KMS-11 (cell line): Measurements from ENCODE around the gene TTF2.
A peak's percentile ranks its signal among the peaks of the same experiment; 100 is the strongest.

ENCODE experiments used
- H2AFZ ChIP-seq: fragments of 200-600 bp; sonication (generic); 2 replicates; pipeline ENCODE4 v1.6.1; 2016; ENCODE audit warnings: antibody characterized with exemption, mixed run types, low read depth
- H3K27ac ChIP-seq: fragments of 200-600 bp; sonication (generic); 2 replicates; pipeline ENCODE4 v1.6.1; 2016; ENCODE audit warnings: mild to moderate bottlenecking, mixed run types
- H3K27me3 ChIP-seq: fragments of 200-600 bp; sonication (generic); 2 replicates; pipeline ENCODE4 v1.6.1; 2017; ENCODE audit warnings: mild to moderate bottlenecking, low read depth, mixed run types, moderate library complexity; ENCODE audit not compliant: insufficient read depth
- H3K36me3 ChIP-seq: fragments of 200-600 bp; sonication (generic); 2 replicates; pipeline ENCODE4 v1.6.1; 2017; ENCODE audit warnings: mild to moderate bottlenecking, mixed run types; ENCODE audit not compliant: insufficient read depth
- H3K4me1 ChIP-seq: fragments of 200-600 bp; sonication (generic); 2 replicates; pipeline ENCODE4 v1.6.1; 2016; ENCODE audit warnings: mild to moderate bottlenecking, low read depth, mixed run types; ENCODE audit not compliant: poor library complexity, severe bottlenecking
- H3K4me2 ChIP-seq: fragments of 200-600 bp; sonication (generic); 2 replicates; pipeline ENCODE4 v1.7.0; 2016; ENCODE audit warnings: mild to moderate bottlenecking, mixed run types
- H3K4me3 ChIP-seq: fragments of 200-600 bp; sonication (generic); IDR thresholded peaks from 2 replicates; pipeline ENCODE4 v1.6.1; 2017; ENCODE audit warnings: low read depth, low read length, mixed read lengths; ENCODE audit not compliant: insufficient read depth
- H3K79me2 ChIP-seq: fragments of 200-600 bp; sonication (generic); 2 replicates; pipeline ENCODE4 v1.6.1; 2016; ENCODE audit warnings: low read depth, mixed run types; ENCODE audit not compliant: insufficient read depth
- H3K9ac ChIP-seq: fragments of 200-600 bp; sonication (generic); 2 replicates; pipeline ENCODE4 v1.6.1; 2016; ENCODE audit warnings: mild to moderate bottlenecking, mixed run types
- H4K20me1 ChIP-seq: fragments of 200-600 bp; sonication (generic); 2 replicates; pipeline ENCODE4 v1.6.1; 2016; ENCODE audit warnings: mild to moderate bottlenecking, mixed run types; ENCODE audit not compliant: insufficient read depth
- TF ChIP-seq, protein P1 (sequence below): fragments of 200-600 bp; sonication (generic); conservative IDR thresholded peaks from 2 replicates; pipeline ENCODE4 v1.6.1; 2017; ENCODE audit warnings: low read depth, mild to moderate bottlenecking, antibody characterized with exemption, low read length, moderate library complexity, mixed read lengths

Gene TTF2

DNA sequence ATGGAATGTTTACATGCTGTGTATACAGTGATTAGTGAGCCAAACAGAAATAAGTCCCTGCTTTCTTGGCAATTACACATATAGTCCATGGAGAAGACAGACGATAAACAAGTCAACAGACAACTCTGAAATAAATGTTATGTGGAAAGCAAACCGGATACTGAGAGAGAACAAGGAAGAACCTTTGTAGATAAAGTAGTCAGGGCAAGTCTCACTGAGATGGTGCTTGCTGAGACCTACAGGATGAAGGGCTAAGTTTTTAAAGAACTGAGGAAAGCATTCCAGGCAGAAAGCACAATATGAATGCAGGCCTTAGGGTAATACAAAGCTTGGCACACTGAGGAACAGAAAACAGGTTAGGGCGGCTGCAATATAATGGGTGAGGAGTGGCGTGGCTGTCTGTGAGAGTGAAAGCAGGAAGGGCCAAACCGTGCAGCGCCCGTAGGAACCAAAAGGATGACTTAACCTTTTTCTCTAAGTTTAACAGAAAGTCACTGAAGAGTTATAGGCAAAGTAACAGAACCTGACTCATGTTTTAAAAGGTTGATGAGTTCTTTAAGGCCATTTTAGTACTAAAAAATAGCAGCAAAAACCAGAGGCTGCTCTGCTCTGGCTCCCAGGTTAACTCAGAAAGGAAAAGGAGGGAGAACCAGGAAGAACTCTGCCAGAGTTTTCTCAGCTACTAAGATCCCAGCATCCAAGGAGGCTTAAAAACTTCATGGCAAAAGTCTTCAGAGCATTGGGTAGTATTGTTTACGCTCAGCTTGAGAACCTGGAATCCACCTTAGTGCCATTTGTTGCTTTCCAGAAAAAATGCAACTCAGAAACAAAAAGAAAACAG, 8.7 kb upstream of the TTF2 start:
- Histone ChIP-seq H3K4me2 (no peak overlapping the region), H3K27me3 (no peaks in the 10 kb centered on the region), H3K27ac (no peak overlapping the region), H3K9ac (no peak overlapping the region), H3K36me3 (no peaks in the 10 kb centered on the region), H3K4me3 (no peak overlapping the region), H3K79me2 (no peaks in the 10 kb centered on the region), H4K20me1 (no peaks in the 10 kb centered on the region), H2AFZ (no peak overlapping the region), H3K4me1 (no peaks in the 10 kb centered on the region)
- TF ChIP-seq, protein P1, sequence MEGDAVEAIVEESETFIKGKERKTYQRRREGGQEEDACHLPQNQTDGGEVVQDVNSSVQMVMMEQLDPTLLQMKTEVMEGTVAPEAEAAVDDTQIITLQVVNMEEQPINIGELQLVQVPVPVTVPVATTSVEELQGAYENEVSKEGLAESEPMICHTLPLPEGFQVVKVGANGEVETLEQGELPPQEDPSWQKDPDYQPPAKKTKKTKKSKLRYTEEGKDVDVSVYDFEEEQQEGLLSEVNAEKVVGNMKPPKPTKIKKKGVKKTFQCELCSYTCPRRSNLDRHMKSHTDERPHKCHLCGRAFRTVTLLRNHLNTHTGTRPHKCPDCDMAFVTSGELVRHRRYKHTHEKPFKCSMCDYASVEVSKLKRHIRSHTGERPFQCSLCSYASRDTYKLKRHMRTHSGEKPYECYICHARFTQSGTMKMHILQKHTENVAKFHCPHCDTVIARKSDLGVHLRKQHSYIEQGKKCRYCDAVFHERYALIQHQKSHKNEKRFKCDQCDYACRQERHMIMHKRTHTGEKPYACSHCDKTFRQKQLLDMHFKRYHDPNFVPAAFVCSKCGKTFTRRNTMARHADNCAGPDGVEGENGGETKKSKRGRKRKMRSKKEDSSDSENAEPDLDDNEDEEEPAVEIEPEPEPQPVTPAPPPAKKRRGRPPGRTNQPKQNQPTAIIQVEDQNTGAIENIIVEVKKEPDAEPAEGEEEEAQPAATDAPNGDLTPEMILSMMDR, result no peak

DNA sequence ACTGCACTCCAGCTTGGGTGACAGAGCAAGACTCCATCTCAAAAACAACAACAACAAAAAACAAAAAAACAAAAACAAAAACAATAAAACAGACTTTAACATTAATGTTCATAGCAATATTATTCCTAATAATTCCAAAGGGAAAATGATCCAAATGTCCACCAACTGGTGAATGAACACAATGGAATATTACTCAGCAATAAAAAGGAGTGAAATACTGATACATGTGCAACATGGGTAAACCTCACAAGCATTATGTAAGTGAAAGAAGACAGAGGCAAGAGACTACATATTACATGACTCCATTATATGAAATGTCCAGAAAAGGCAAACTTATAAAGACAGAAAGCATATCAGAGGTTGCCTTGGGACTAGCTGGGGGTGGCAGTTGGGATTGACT, 6.1 kb upstream of the TTF2 start:
- H3K36me3 ChIP-seq, result no peaks in the 10 kb centered on the region
- no peak overlapping the region for H3K4me2 ChIP-seq
- TF ChIP-seq, protein P1, result no peak
- H3K4me3 ChIP-seq, result no peak overlapping the region
- no peak overlapping the region for H2AFZ ChIP-seq
- H3K27me3 ChIP-seq, result no peaks in the 10 kb centered on the region
- H3K9ac ChIP-seq, result no peak overlapping the region
- no peak overlapping the region for H3K27ac ChIP-seq
- peaks cover 5% of the 10 kb centered on the region; the same call in 1 of the 2 replicates for H3K79me2 ChIP-seq
- no peaks in the 10 kb centered on the region for H4K20me1 ChIP-seq
- H3K4me1 ChIP-seq, result peaks cover 11% of the 10 kb centered on the region

DNA sequence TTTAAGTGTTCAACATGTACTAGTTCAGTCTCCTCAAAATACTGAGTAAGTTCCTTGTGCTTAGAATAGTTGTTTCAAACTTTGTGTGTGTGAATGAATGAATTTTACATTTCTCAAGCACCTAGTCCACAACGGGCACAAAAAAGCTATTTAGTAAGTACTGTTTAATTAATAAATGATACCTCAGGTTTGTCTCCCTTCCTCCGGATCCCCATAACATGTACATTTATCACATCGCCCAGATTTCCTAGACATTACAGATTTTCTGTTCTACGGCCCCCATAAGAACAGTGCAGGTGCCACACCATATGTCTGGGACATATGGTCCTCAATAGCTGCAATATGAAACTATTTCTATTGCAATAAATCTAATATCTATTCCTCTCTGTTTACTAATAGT, 1.3 kb upstream of the TTF2 start:
- Histone ChIP-seq H3K9ac (peak overlapping the region; percentile 91), H3K4me3 (no peak overlapping the region), H3K79me2 (peaks cover 17% of the 10 kb centered on the region; the same call in 1 of the 2 replicates), H3K27me3 (no peaks in the 10 kb centered on the region), H3K4me2 (peak overlapping the region; percentile 50), H3K4me1 (peaks cover 34% of the 10 kb centered on the region), H3K36me3 (no peaks in the 10 kb centered on the region), H3K27ac (peak overlapping the region; percentile 93), H2AFZ (peak overlapping the region; percentile 69; the same call in 1 of the 2 replicates), H4K20me1 (no peaks in the 10 kb centered on the region)
- TF ChIP-seq, protein P1, result no peak

DNA sequence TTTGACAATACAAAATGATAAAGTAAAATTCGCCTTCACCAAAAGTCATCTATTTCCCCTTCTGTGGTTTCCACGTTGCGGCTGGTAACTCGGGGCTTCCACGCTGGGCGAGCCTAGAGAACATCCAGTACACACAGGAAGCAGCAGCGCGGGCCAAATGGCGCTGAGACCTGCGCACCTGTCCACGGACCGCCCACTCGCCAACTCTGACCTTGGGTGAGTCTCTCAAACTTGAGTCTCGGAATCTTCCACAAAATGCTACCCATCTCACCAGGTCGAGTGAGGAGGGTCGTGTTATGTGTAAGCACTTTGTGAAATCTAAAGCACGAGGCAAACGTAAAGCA, 820 bp upstream of the TTF2 start:
- no peaks in the 10 kb centered on the region for H3K36me3 ChIP-seq
- peaks cover 17% of the 10 kb centered on the region; the same call in 1 of the 2 replicates for H3K79me2 ChIP-seq
- H3K4me1 ChIP-seq, result peaks cover 34% of the 10 kb centered on the region
- TF ChIP-seq, protein P1, result no peak
- peak overlapping the region; percentile 91 for H3K9ac ChIP-seq
- H3K27ac ChIP-seq, result peak overlapping the region; percentile 93
- H3K4me3 ChIP-seq, result no peak overlapping the region
- H4K20me1 ChIP-seq, result no peaks in the 10 kb centered on the region
- H3K4me2 ChIP-seq, result peak overlapping the region; percentile 50
- no peaks in the 10 kb centered on the region for H3K27me3 ChIP-seq
- peak overlapping the region; percentile 69 for H2AFZ ChIP-seq
